Tongue (tissue), 2 donors: Measurements from ENCODE around the gene ATP1A3. TPM values are rescaled to one million over a fixed set of nuclear protein-coding genes. Genes with fewer than 3 reads are reported as not detected.

Source experiments
- DNase-seq: peaks from one replicate; pipeline ENCODE4 v3.0.0-alpha.2; 2015
- total RNA-seq: library from RNA; depleted of rRNA; stranded (reverse); fragments of >200 nt; gene quantifications from one replicate; pipeline ENCODE4 v1.2.3, GENCODE V29; 2014

ATP1A3 gene
- total RNA-seq, 1 donor from 2014 or later = 2.4 TPM

DNA sequence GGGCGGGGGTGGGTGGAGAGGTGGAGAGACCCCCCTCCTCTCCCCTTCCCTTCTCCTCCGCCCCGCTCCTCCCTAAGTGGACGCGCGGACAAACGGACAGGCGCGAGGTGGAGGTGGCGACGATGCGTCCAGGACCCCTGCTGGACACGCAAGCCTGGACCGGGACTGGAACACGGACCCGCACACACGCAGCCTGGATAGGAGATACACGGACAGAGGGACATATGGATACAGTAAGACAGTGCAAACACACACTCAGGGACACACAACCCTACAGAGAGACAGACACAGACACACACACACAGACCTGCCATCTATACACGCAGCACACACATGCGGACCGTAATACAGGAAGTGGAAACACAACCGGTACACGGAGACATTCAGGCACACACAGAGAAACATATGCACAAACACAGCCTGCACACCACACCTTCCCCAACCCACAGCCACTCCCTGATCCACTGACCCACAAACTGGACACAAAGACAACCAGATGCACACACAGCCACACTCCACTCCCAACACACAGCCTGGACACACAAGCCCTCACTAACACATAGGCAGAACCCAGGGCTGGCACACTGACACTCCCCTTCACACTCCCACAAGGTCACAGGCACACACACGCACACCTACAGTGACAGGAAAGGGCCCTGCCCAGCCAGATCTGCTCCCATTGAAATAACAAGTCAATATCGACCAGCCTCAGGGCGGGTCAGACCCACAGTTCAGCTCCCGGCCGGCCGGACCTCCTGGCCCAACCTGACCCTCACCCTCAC is 65.1 kb downstream of the ATP1A3 start:
- DNase-seq = no peak

DNA sequence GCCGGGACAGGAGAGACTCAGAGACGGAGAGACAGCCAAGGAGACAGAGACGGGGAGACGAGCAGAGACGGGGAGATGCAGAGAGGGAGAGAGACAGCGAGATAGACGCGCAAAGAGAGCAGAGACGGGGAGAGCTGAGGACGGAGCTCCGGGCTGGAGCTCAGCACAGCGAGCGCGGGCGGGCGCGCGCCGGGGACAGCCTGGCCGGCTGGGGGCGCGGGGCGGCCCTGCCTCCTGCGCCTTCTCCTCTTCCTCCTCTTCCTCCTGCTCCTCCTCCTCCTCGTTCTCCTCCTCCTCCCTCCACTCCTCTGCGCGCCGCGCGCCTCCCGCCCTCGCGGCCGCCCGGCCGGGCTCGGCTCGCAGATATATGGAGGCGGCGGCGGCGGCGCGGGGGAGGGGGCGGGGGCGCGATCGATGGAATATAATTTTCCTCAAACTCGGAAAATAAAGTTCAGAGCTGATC is 65.8 kb downstream of the ATP1A3 start, which contains the start of gene ERFL:
Gene ERFL (minus strand): TSS at position 229 of the 463 bp plus-strand sequence. CDS start 15,530 bp downstream, outside the sequence.
- DNase-seq = no peak

DNA sequence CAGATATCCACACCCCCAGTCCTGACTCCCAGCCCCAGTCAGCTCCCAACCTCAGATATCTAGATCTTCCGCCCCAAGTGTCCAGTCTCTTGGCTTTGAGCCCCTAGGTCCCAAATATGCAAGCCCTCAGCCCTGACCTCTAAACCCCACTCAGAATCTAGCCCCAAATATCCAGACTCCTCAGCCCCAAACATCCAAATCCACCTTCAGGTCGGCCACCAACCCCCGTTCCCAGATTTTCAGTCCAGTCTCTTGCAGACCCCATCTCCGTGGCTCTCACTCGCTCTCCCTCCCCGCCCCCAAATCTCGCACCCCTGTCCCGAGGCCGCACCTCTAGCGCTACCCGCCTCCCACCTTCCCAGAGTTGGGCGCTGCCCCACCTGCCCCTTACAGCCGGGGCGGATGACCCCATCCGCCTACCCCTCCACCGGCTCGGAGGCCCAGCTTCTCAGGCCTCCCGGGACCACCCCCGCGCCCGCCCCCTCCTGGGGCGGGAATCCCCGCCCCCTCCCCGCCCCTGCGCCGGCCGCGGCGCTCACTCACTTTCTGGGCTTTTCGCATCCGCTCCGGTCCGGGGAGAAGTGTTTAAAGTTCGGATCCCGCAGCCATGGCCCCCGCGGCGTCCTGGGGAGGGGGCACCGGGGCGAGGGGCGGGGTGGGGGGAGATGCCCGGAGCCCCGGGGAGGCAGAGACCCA is 66.4 kb downstream of the ATP1A3 start:
- no peak for DNase-seq

DNA sequence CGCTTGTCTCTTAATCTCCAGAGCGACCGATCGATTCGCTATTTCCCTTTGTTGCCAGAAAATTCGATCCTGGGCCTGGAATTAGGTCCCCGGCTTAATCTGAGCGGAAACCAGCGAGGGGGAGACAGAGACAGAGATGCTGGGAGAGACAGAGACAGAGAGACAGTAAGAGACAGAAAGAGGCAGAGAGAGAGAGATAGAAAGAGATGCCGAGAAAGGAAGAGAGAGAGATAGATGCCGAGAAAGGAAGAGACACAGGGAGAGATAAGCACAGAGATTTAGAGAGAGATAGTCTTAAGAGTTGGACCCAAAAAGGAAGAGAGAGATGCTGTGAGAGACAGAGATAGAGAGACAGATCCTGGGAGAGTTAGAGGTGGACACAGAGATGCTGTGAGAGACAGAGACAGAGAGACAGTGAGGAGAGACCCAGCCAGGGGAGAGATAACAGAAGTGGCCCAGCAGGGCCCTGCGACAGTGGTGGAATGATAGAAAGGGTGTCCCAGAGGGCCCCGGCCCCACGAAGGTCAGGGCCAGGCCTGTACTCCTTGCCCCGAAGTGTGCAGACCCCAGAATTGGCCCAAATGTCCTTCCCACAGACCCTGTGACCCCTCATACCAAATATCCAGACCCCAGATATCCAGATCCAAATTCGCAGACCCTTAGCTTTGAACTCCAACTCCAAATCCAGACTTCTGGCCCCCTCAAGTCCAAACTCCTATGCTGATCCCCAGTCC is 67.1 kb downstream of the ATP1A3 start:
- DNase-seq = no peak

DNA sequence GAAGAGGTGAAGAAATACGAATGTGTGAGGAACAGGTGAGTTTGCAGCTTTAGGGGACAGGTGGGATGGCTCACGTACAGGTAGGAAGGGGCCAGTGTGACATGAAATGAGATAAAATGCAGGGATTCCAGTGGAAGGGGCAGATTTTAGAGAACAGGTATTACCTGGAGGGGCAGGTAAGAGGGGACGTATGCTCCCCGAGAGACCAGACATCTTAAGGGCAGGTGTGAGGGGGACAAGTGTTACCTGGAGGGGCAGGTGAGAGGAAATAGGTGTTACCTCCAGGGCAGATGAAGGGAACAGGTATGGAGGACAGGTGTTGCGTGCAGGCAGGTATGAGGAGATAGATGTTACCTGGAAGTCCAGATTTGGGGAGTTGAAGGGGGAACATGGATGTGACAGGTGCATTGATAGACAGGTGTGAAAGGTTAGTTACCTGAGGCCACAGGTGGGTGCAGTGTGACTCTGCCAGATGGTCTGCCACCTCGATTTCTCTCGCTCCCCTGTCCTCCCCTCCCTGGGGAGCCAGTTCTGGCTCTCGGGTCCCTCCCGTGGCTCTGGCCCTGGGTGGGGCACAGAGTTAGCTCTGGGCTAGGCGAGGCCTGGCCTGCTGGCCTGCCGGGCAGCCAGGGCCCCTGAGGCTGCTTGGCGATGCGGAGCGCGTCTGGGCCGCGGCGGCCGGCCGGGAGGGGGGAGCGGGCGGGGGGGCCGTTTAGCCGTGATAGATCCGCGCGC is 67.8 kb downstream of the ATP1A3 start:
- no peak for DNase-seq

DNA sequence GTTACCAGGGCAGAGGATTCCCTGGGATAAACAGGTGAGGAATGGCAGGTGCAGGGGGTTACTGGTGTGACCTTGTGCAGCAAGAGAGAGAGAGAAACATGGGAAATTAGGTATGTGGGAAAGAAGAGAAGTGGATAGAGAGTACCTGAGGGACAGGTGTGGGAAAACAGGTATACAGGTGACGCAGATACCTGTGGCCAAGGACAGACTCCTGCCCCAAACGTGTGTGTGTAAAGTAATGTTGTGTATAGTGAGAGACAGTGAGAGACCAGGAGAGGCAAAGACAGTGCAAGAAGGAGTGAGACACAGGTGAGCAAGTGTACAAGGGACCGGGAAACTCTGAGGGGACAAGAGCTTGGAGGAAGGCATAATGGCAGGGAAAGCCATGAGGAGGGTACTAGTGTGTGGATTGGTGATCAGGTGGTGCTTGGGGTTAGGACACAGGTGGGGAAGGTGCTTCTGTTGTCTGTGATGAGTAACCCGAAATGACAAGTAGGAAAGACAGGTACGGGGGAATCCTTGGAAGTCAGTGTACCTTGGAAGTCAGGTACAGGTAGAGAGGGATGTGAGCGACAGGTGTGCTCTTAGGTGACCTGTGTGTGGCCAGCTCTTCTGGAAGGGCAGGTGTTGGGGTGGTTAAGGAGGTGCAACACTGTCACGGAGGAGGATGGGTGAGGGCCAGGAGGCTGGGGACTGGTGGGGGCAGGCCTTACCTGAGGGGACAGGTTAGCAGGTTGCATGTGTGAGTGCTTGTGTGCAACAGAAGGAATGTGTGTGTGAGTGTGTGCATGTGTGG is 68.6 kb downstream of the ATP1A3 start:
- no peak for DNase-seq

DNA sequence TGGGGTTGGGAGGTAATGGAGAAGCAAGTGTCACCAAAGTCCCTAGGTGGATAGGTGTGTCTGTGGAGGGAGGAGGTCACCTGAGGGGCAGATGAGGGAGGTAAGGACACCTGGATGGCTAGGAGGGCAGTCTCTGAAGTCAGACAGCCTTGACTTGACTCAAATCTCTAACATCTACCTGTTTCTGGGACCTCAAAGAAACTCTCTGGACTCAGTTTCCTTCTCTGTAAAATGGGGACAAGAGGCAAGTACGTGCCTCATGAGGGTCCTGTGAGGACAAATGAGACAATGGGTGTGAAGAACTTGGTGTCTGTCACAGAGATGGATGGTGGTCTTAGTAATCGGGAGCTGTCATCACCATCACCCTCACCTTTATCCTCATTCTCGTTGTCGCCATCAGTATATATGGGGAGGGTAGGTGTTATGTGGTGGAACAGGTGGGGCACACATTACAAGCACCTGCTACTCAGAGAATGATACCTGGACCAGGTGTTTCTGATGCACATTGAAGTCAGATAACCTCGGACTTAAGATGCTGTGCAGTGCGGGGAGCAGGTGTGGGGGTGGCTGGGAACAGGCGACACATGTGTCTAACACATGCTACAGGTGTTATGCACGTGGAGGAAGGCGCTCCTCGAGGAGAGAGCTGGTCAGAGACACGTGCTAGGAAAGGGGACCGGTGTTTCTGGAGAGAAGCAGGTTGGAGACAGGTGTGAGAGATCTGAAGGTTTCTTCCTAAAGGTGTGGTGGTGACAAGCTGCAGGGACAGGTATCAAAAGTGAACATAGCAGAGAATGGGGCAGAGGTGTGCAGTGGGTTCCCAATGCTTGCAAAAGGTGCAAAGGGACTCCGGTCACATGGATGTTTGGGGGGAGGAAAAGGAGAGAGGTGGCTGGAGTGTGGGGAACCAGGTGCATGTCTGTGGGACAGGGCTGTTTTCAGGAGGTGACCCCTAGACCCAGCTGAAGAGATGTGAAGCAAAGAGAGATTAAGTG is 69.6 kb downstream of the ATP1A3 start:
- no peak for DNase-seq

DNA sequence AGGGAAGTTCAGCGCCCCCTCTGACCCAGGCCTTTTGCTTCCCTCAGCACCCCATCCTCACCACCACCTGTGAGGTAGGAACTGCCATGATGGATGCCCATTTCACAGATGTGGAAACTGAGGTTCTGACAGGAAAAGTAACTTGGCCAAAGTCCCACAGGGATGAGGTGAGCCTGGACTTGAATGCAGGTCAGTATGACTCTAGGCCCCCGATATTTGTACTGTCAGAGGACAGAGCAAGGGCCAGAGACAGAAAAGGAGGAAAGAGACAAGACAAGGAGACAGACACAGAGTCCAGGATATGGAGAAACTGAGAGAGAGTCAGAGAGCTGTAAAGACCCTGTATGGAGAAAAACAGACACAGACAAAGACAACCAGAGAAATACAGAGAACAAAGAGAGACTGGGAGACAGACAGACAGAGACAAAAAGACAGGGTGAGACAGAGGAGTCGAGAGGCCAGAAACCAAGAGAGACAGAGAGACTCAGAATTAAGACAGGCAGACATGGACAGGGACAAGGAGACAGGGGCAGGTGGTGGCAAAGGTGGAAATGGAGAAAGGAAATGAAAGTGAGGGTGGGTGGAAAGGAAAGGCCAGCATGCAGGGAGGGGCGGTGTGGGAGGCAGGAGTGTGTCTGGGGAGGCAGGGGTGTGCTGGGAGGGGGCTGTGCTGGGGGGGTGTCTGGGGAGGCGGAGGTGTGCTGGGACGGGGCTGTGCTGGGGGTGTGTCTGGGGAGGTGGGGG is 70.8 kb downstream of the ATP1A3 start:
- DNase-seq = no peak

DNA sequence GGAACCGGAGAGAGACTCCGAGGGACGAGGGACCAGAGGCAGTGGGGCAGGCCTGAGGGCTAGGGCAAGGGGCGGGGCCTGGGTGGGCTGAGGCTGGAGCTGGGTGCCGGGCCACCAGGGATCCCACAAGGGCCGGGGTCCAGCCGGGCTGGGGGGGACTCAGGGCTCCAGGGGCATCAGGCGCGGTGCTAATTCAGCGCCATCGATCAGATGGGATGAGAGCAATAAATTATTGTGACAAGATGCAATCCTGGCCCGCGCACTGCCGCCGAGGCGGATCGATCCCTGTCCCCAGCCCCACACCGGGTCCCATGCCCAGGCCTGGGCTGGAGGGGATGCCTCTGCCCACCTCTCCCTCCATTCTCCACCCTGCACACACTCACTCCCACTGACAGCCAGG is 71.4 kb downstream of the ATP1A3 start:
- DNase-seq = no peak

DNA sequence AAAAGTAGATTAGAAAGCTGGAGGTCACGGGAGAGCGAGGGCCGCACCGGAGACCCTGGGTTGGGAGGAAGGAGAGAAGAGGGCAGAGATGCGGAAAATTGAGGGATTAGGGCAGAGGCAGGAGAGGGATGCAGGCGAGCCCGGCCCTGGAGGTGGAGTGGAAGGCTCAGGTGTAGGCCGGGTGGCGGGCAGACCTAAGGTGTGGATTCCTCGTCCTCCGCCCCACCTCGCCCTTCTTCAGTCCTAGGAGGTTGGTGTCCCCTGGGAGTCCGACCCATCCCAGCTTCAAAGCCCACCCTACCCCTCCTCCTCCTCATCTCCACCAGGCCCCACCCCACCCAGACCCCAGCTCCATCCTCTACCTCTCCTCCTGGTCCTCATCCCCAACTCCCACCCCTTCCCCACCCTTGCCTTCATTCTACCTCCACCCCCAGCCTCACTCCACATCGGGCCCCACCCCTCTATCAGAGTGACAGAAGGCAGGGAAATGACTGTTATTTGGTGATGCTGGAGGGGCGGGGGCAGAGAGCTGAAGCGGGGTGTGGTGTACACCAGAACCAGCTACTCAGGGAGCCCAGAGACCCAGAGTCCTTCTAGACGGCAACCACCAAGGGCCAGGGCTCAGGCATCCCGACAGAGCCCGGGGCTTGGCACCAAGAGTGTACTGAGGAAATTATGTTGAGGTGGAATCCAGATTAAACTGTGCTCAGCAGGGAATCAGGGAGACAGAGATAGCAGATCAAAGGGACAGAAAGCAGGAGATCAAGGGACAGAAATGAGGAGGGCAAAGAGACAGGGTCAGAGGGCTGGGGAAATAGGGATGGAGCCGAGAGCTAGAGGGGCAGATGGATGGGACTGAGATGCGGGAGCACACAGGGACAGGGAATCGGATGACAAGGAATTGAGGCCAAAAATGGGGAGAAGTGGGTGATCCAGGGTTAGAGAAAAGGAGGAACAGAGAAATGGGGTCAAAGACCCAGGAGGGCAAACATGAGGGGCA is 72.2 kb downstream of the ATP1A3 start:
- DNase-seq = no peak

DNA sequence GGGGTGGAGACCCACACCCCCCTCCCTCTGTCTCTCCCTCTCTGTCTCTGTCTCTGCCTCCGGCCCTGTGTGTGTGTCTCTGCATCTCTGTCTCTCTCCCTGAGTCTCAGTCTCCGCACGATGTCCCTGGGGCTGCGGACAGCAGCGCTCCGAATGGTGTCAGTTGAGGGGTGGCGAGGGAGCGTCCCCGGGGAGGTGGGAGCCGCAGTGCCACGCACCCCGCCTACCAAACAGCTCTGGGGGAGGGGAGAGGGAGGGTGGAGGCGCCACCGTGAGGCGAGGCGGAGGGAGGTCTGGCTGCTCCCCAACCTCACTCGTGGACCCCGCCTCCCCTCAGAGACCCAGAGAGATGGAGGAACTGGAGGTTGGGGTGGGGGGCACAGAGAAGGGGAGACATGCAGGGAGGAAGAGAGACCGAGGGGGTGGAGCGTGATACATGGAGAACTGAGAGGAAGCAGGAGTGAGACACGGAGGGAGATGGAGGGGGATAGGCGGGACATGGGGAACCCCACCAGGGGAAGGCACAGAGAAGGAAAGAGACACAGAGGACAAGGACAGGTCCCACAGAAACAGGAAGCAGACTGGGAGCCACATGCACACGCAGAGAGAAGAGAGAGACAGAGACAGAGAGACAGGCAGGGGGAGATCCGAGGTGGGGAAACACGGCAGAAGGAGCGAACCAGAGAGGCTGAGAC is 73.0 kb downstream of the ATP1A3 start:
- DNase-seq = no peak

DNA sequence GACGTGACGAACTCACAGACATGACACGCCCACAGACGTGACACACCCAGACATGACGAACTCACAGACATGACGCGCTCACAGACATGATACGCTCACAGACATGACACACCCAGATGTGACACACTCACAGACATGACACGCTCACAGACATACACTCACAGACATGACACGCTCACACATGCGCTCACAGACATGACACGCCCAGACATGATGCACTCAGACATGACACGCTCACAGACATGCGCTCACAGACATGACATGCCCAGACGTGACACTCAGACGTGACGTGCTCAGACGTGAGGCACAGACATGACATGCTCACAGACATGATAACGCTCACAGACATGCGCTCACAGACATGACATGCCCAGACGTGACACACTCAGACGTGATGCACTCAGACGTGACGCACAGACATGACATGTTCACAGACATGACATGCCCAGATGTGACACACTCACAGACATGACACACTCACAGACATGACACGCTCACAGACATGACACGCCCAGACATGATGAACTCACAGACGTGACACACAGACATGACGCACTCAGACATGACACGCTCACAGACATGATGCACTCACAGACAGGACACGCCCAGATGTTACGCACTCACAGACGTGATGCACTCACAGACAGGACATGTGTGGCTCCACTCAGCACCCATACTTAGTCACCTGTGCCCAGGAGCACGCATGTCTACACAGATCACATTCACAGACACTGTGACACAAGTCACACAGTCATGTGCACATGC is 73.9 kb downstream of the ATP1A3 start:
- no peak for DNase-seq

DNA sequence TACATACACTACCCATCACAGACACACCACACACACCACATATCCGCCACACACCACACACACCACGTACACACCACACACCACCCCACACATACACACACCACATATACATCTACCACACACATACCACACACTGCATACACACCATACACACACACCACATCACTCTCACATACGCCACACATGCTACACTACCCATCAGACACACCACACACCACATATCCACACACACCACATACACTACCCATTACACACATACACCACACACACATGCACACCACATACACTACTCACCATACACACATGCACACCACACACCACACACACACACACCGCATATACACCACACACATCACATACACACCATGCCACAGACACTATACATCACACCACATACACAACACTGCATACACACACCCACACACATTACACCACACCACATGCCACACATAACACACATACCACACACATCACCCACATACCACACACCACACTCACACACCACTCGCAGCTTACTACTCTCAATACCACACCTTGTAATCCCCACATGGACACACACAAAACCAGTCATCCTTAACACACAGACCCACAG is 75.3 kb downstream of the ATP1A3 start:
- no peak for DNase-seq

DNA sequence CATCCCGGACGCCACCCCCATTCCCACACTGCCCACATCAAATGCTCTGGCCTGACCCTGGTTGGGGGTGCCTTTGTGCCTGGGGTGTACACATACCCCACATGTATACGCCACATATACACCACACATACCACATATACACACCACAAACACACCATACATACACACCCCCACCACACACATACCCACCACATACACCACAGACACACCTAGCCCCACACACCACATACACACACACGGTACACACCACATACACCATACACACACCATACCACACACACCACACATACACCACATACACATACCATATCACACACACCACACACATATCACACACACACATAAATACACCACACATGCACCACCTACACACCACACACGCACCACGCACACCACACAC is 75.9 kb downstream of the ATP1A3 start:
- no peak for DNase-seq

DNA sequence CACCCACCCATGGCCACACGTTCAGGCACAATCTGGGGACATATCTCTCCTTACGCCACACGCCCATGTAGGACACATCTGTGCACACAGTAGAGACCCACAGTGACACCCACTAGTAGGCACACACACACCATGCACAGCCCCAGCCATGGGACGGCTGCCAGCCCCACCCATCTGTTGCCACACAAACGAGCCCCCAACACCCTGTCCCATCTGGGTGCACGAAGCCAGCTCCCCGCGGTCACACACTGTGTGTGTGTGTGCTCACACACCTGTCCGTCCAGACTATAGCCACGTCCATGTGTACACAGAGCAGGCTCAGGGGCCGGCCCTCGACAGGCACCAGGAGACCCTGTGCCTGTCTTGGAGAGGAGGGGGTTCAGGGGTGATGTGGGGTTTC is 76.4 kb downstream of the ATP1A3 start:
- no peak for DNase-seq
